ENCODE data around the gene ENTR1.
A peak's percentile ranks its signal among the peaks of the same experiment; 100 is the strongest.

The ENTR1 gene

DNA sequence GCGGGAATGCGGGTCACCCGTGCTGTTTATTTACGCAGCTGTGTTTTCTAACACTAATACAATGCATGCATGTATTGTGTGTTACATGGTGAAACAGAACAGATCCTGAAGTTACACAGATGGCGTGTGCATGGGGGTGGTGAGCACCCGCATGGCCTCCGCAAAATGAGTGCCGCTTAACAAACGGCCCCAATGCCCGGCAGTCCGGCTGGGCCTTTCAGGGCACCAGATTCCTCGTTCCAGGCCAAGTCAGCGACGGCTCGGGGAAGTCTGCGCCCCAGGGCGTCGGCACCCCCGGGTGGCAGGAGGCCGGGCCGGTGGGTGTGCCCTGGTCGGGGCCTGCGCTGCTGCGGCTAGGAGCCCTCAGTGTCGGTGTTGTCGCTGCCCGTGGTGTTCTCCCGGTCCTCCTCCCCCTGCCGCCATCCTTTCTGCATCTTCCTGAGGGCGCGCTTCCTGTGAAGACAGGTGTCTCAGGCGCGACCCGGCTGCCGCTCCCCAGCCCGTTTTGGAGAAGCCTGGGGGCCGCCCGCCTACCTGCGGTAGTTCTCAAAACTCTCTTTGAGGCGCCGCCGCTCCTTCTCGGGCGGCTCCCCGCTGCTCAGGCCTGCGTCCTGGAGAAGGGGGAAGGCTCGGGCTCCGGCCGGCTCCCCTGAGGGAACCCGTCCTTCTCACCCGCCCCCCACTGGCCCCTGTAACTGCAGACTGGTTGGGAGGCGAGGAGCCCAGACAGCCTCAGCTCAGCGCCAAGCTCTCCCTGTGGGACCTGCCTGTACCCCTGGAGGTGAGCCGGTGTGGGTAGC lies 46.3 kb downstream of the ENTR1 start:
- ChIA-PET CTCF (interaction anchor here (0.7 to 2.0 kb wide), 3 partner anchors 8 to 51 kb away, joined by 3 to 8 read pairs (median 4); no protein-coding TSS in a partner anchor), POLR2A (interaction anchor here (0.6 to 2.3 kb wide), 9 partner anchors 9 to 120 kb away, joined by 3 to 10 read pairs (median 3); partner anchors contain the start of genes CARD9, ENTR1 and PMPCA)
- DNase-seq (ENCODE audit: extremely low spot score) = no peak
- no peak for TF ChIP-seq LEF1 (IDR thresholded peaks at IDR 0.05; ENCODE audit: borderline replicate concordance)
- TF ChIP-seq HDGF (IDR thresholded peaks at IDR 0.05; ENCODE audit: borderline replicate concordance) = no peak
- TF ChIP-seq ELF4 (IDR thresholded peaks at IDR 0.05) = no peak
- peak; percentile 49; the same call in 1 of the 2 replicates for TF ChIP-seq L3MBTL2 (conservative IDR thresholded peaks at IDR 0.05)

DNA sequence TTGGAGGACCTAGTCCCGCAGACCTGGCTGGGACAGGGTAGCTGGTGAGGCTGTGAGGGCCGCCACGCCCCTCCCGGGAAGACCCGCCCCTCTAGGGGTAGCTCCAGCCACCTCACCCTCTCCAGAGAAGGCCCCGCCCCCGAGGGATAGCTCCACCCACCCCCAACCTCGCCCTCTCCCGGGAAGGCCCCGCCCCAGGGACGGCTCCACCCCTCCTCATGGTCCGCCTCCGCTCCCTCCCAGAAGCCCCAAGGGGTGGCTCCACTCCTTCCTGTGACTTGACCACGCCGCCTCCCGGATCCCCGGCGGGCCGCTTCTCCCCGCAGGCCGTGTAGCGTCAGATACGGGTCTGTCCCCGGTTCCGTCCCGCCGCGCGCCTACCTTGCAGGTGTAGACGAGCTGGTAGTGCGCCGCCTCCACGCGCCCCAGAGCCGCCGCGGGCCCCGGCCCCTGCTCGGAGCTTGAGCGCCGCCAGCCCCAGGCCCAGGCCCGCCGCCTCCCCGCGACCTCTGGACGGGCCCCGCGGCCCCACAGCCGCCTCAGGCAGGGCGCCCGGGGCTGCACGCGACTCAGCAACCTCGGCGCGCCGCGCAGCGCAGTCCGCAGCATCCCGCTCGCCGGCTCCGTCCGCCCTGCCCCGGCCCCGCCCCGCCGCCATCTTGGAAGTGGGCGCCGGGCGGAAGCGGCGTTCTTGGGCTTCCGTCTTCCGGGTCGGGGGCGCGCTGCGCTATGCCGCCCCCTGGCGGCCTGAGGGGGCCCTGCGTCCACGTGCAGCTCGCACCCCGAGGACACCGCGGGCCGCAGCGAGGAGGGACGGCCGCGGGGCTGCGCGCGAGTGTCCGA lies 47.1 kb downstream of the ENTR1 start, which contains the start of gene DNLZ:
Gene DNLZ, minus strand, starts transcription at position 639 of the 843 bp plus-strand sequence. Its CDS starts 30 bp downstream, at position 609.
- ChIA-PET CTCF (interaction anchor here (0.5 to 2.0 kb wide), 6 partner anchors 9 to 284 kb away, joined by 3 to 8 read pairs (median 3); no protein-coding TSS in a partner anchor), POLR2A (interaction anchor here (0.6 to 2.3 kb wide), 28 partner anchors 9 to 121 kb away, joined by 3 to 10 read pairs (median 4); partner anchors contain the start of genes CARD9, CCDC187, ENTR1 and PMPCA)
- peak; percentile 70 for TF ChIP-seq ELF4 (IDR thresholded peaks at IDR 0.05)
- TF ChIP-seq FOXM1 (IDR thresholded peaks at IDR 0.05; ENCODE audit: borderline replicate concordance) = peak; percentile 3; the same call in 1 of the 2 replicates
- peak; percentile 98 for TF ChIP-seq L3MBTL2 (conservative IDR thresholded peaks at IDR 0.05)
- TF ChIP-seq, protein P1, sequence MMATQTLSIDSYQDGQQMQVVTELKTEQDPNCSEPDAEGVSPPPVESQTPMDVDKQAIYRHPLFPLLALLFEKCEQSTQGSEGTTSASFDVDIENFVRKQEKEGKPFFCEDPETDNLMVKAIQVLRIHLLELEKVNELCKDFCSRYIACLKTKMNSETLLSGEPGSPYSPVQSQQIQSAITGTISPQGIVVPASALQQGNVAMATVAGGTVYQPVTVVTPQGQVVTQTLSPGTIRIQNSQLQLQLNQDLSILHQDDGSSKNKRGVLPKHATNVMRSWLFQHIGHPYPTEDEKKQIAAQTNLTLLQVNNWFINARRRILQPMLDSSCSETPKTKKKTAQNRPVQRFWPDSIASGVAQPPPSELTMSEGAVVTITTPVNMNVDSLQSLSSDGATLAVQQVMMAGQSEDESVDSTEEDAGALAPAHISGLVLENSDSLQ (IDR thresholded peaks at IDR 0.05) = no peak
- no peak for TF ChIP-seq HDGF (IDR thresholded peaks at IDR 0.05; ENCODE audit: borderline replicate concordance)
- DNase-seq (ENCODE audit: extremely low spot score) = peak; percentile 99

DNA sequence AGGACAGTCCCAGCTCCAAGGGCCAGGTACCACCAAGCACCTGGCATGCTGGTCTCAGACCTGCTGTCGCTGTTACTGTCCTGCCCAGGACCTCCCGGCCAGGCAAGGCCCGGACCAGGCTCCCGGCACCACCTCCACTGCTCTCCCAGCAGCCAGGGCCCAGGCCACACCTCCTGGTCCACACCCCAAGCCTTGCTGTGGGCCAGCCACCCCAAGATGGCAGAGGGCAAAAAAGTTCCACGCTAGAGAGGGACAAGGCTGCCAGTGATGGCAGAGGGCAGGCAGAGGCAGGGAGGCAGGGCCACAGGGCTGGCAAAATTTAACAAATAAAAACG lies 48.0 kb downstream of the ENTR1 start:
- CTCF ChIA-PET = interaction anchor here (0.5 to 2.0 kb wide), 5 partner anchors 10 to 284 kb away, joined by 3 to 8 read pairs (median 3); no protein-coding TSS in a partner anchor
- POLR2A ChIA-PET = interaction anchor here (0.6 to 2.3 kb wide), 23 partner anchors 11 to 122 kb away, joined by 3 to 10 read pairs (median 5); partner anchors contain the start of genes CARD9, CCDC187, ENTR1 and PMPCA

DNA sequence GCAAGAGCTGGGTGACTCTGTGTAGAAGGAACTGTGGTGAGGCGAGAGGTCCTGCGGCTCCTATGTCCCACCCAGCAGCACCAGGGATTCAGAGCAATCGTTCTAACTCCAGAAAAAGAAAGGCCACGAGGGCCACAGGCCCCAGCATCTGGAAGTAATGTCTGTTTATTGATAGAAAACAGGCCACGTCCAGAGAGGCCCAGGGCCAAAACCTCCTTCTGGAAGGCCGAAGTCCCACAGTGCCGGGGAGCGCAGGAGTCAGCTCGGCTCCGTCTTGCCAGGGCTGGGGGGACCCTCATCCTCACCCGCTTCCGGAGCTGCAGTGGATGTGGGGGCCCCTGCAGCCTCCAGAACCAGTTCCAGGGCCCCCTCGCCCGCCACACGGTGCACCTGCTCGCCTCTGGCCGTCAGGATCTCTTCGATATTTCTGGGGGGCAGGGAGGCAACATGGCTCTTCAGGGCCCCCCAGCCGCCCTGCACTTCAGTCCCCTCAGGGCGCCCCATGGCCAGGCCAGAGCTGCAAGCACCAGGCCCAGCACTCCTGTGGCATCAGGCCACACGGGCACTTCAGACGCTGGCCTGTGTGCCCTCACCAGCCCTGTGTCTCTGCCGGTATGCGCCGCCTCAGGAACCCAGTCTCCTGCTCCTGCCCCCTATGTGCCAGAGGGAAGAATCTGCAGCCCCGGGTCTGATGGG lies 48.5 kb downstream of the ENTR1 start:
- ChIA-PET POLR2A (interaction anchor here (1.9 to 2.3 kb wide), 2 partner anchors 11 to 33 kb away, joined by 8 to 10 read pairs; partner anchors contain the start of gene CARD9), CTCF (no interaction called here)
- TF ChIP-seq FOXA1 (IDR thresholded peaks at IDR 0.05) = no peak
- no peak for TF ChIP-seq SUZ12 (IDR thresholded peaks at IDR 0.05)
- TF ChIP-seq ARNT (IDR thresholded peaks at IDR 0.05) = no peak
- no peak for TF ChIP-seq SP1 (IDR thresholded peaks at IDR 0.05)
- no peak for TF ChIP-seq FOXM1 (IDR thresholded peaks at IDR 0.05; ENCODE audit: borderline replicate concordance)
- TF ChIP-seq L3MBTL2 (conservative IDR thresholded peaks at IDR 0.05) = no peak
- no peak for DNase-seq (ENCODE audit: extremely low spot score)

More for the DNA sequence above, 48.0 kb downstream of the ENTR1 start:
- TF ChIP-seq ARNT (IDR thresholded peaks at IDR 0.05) (no peak), LEF1 (IDR thresholded peaks at IDR 0.05; ENCODE audit: borderline replicate concordance) (no peak), SUZ12 (IDR thresholded peaks at IDR 0.05) (no peak), TARDBP (IDR thresholded peaks at IDR 0.05) (no peak), L3MBTL2 (conservative IDR thresholded peaks at IDR 0.05) (no peak), HDGF (IDR thresholded peaks at IDR 0.05; ENCODE audit: borderline replicate concordance) (no peak), CTBP1 (IDR thresholded peaks at IDR 0.05; ENCODE audit: borderline replicate concordance) (no peak), NFRKB (IDR thresholded peaks at IDR 0.05) (no peak), ZNF384 (IDR thresholded peaks at IDR 0.05) (no peak), FOXM1 (IDR thresholded peaks at IDR 0.05; ENCODE audit: borderline replicate concordance) (no peak), SP1 (IDR thresholded peaks at IDR 0.05) (no peak), ELF4 (IDR thresholded peaks at IDR 0.05) (no peak), FOXA1 (IDR thresholded peaks at IDR 0.05) (no peak), FOXK2 (IDR thresholded peaks at IDR 0.05) (no peak)
- TF ChIP-seq, protein P1 (IDR thresholded peaks at IDR 0.05) = no peak
- no peak for DNase-seq (ENCODE audit: extremely low spot score)

DNA sequence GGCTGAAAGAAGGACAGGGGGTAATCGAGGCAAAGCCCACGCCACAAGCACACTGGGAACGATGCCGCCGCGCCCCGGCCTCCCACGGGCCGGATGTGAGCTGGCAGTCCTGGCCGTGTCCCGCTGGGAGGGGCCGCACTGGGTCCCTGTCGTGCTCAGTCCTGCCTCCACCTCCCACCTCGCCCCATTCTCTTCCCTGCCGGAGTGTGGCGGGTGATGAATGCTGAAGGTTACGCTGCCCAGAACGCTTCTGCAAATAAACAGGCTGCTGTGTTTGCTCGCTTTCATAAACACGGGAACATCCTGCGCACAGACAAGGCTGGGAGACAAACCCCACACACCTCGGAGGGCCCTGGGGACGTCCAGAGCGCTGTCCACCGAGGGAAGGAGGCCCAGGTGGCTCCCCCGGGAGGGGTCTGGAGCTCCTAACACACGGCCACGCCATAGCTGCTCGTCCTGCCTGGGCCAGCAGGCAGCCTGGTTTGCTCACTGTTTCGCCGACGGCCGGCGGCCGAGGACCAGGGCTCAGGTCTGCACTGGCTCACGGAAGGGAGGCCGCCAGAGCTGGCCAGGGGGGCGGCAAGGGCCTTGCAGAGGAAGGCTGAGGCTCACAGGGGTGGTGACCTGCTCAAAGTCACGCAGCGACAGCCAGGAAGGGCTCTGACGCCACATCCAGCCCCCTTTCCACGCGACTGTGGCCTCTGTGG lies 49.2 kb downstream of the ENTR1 start:
- DNase-seq (ENCODE audit: extremely low spot score) = no peak
- no peak for TF ChIP-seq L3MBTL2 (conservative IDR thresholded peaks at IDR 0.05)
- no peak for TF ChIP-seq ELF4 (IDR thresholded peaks at IDR 0.05)
- no peak for TF ChIP-seq CTBP1 (IDR thresholded peaks at IDR 0.05; ENCODE audit: borderline replicate concordance)
- no peak for TF ChIP-seq HDGF (IDR thresholded peaks at IDR 0.05; ENCODE audit: borderline replicate concordance)
- TF ChIP-seq LEF1 (IDR thresholded peaks at IDR 0.05; ENCODE audit: borderline replicate concordance) = no peak
- ChIA-PET CTCF (no interaction called here), POLR2A (no interaction called here)

Measured in HEK293T (cell line).